HepG2 (cell line): Measurements from ENCODE around the gene OPRL1. TPM values are rescaled to one million over a fixed set of nuclear protein-coding genes. Genes with fewer than 3 reads are reported as not detected.

Experiments
- ARID2 ChIP-seq: sonication (generic); formaldehyde crosslinking; IDR thresholded peaks from 2 replicates; pipeline ENCODE4 v1.8.1; 2022; ENCODE audit warnings: mild to moderate bottlenecking, missing genetic modification reagents, borderline replicate concordance
- ARID5B ChIP-seq: IDR thresholded peaks from 2 replicates; pipeline ENCODE4 v1.4.0; 2020; ENCODE audit warnings: mild to moderate bottlenecking, missing genetic modification reagents
- ATRX ChIP-seq: sonication (generic); formaldehyde crosslinking; IDR thresholded peaks from 2 replicates; pipeline ENCODE4 v1.4.0; 2020; ENCODE audit warnings: missing genetic modification reagents, borderline replicate concordance
- BATF2 ChIP-seq: sonication (generic); formaldehyde crosslinking; IDR thresholded peaks from 2 replicates; pipeline ENCODE4 v1.8.0; 2022; ENCODE audit warnings: mild to moderate bottlenecking, missing genetic modification reagents, moderate library complexity
- CCDC6 ChIP-seq: sonication (generic); formaldehyde crosslinking; IDR thresholded peaks from 2 replicates; pipeline ENCODE4 v1.8.1; 2022; ENCODE audit warnings: mild to moderate bottlenecking, missing genetic modification reagents, moderate library complexity
- ERF ChIP-seq: IDR thresholded peaks from 2 replicates; pipeline ENCODE4 v1.6.1; 2018; ENCODE audit warnings: missing biosample characterization, missing genetic modification reagents
- ESRRA ChIP-seq: sonication (generic); formaldehyde crosslinking; IDR thresholded peaks from 2 replicates; pipeline ENCODE4 v1.5.1; 2020; ENCODE audit warnings: mild to moderate bottlenecking, low read depth, missing genetic modification reagents
- GATAD1 ChIP-seq: IDR thresholded peaks from 2 replicates; pipeline ENCODE4 v1.6.1; 2016; ENCODE audit warnings: missing genetic modification reagents, missing compliant biosample characterization
- GTF3A ChIP-seq: sonication (generic); formaldehyde crosslinking; conservative IDR thresholded peaks from 2 replicates; pipeline ENCODE4 v1.4.0; 2020; ENCODE audit warnings: mild to moderate bottlenecking, missing genetic modification reagents
- HNF4A ChIP-seq: sonication (generic); formaldehyde crosslinking; IDR thresholded peaks from 2 replicates; pipeline ENCODE4 v1.4.0; 2020; ENCODE audit warnings: missing genetic modification reagents
- HNRNPLL ChIP-seq: fragments of 200-400 bp; formaldehyde crosslinking; IDR thresholded peaks from 2 replicates; pipeline ENCODE4 v1.6.1; 2017; ENCODE audit warnings: mild to moderate bottlenecking, low read depth, low read length; ENCODE audit not compliant: poor library complexity, severe bottlenecking
- KDM2A ChIP-seq: sonication (generic); formaldehyde crosslinking; IDR thresholded peaks from 2 replicates; pipeline ENCODE4 v1.4.0; 2020; ENCODE audit warnings: low read depth, missing genetic modification reagents, borderline replicate concordance
- MAF1 ChIP-seq: sonication (generic); formaldehyde crosslinking; IDR thresholded peaks from 2 replicates; pipeline ENCODE4 v1.5.0; 2020; ENCODE audit warnings: missing genetic modification reagents, borderline replicate concordance
- NFE2 ChIP-seq: sonication (generic); formaldehyde crosslinking; IDR thresholded peaks from 2 replicates; pipeline ENCODE4 v1.4.0; 2020; ENCODE audit warnings: missing genetic modification reagents
- NRL ChIP-seq: sonication (generic); formaldehyde crosslinking; IDR thresholded peaks from 2 replicates; pipeline ENCODE4 v1.5.0; 2020; ENCODE audit warnings: missing genetic modification reagents, mild to moderate bottlenecking, moderate library complexity, borderline replicate concordance
- RFXANK ChIP-seq: IDR thresholded peaks from 2 replicates; pipeline ENCODE4 v1.6.1; 2016
- SSRP1 ChIP-seq: IDR thresholded peaks from 2 replicates; pipeline ENCODE4 v1.6.1; 2016; ENCODE audit warnings: control low read depth
- ZNF180 ChIP-seq: sonication (generic); formaldehyde crosslinking; IDR thresholded peaks from 2 replicates; pipeline ENCODE4 v1.4.0; 2020; ENCODE audit warnings: low read depth, missing genetic modification reagents, borderline replicate concordance
- ZNF274 ChIP-seq: sonication (generic); formaldehyde crosslinking; IDR thresholded peaks from 2 replicates; pipeline ENCODE4 v1.5.1; 2020; ENCODE audit warnings: mild to moderate bottlenecking, missing genetic modification reagents
- ZNF280B ChIP-seq: sonication (generic); formaldehyde crosslinking; IDR thresholded peaks from 2 replicates; pipeline ENCODE4 v1.5.0; 2020; ENCODE audit warnings: missing genetic modification reagents, mild to moderate bottlenecking, borderline replicate concordance
- ZNF567 ChIP-seq: sonication (generic); formaldehyde crosslinking; IDR thresholded peaks from 2 replicates; pipeline ENCODE4 v1.8.1; 2023; ENCODE audit warnings: mild to moderate bottlenecking, missing genetic modification reagents, borderline replicate concordance
- ZNF629 ChIP-seq: sonication (generic); formaldehyde crosslinking; conservative IDR thresholded peaks from 2 replicates; pipeline ENCODE4 v1.5.0; 2020; ENCODE audit warnings: missing genetic modification reagents
- ZNF768 ChIP-seq: sonication (generic); formaldehyde crosslinking; IDR thresholded peaks from 2 replicates; pipeline ENCODE4 v1.4.0; 2020; ENCODE audit warnings: missing genetic modification reagents
- ZNF777 ChIP-seq: sonication (generic); formaldehyde crosslinking; IDR thresholded peaks from 2 replicates; pipeline ENCODE4 v1.4.0; 2020; ENCODE audit warnings: missing genetic modification reagents
- ZNF790 ChIP-seq: sonication (generic); formaldehyde crosslinking; IDR thresholded peaks from 2 replicates; pipeline ENCODE4 v1.8.0; 2022; ENCODE audit warnings: missing genetic modification reagents, mild to moderate bottlenecking, borderline replicate concordance
- polyA plus RNA-seq, 8 experiments: library from polyadenylated mRNA; depleted of rRNA in 3 of 8; stranded (reverse) in 7 of 8; unstranded in 1 of 8; fragments of >200 nt; fragmentation: Illumina TruSeq in 4 of 8; extraction: Trizol in 4 of 8; gene quantifications; 2 replicates each; pipeline versions ENCODE4 v1.2.1 to v1.2.3, GENCODE V29; 2011 to 2016; ENCODE audit warnings: low read depth in 4 of 8, missing spikeins in 1 of 8, mixed read lengths in 1 of 8; ENCODE audit not compliant: insufficient read depth in 1 of 8
- total RNA-seq, 5 experiments: library from RNA; depleted of rRNA; stranded (reverse); fragments of >200 nt; fragmentation: Illumina TruSeq; extraction: Trizol; gene quantifications; 2 replicates each; pipeline ENCODE4 v1.2.3, GENCODE V29; 2016; ENCODE audit warnings: low read depth in 1 of 5

The OPRL1 gene
- total and polyA plus RNA-seq, 2 of the 13 experiments (the other 11 are each of a cell fraction or from before 2014, with no cell fraction given), result 0.35 to 0.71 TPM

GRCh38 chr20:64050261-64051032, 29.4 kb upstream of the OPRL1 start (continued):
- TF ChIP-seq ZNF280B (peak; percentile 51), ARID5B (CRISPR knock-in tag) (peak; percentile 47; the same call in 1 of the 2 replicates), ZNF274 (CRISPR knock-in tag) (peak; percentile 85), RFXANK (CRISPR knock-in tag) (0 out of 2 replicates have a peak, but pooled peaks have one; percentile 69), SSRP1 (CRISPR knock-in tag) (peak; percentile 84), CCDC6 (CRISPR knock-in tag) (no peak; the same call in 1 of the 2 replicates), NFE2 (CRISPR knock-in tag) (0 out of 2 replicates have a peak, but pooled peaks have one; percentile 5), NRL (CRISPR knock-in tag) (peak; percentile 33; the same call in 1 of the 2 replicates), HNF4A (CRISPR knock-in tag) (peak; percentile 57), ZNF790 (CRISPR knock-in tag) (no peak), GATAD1 (peak; percentile 28), BATF2 (CRISPR knock-in tag) (no peak), ZNF777 (CRISPR knock-in tag) (peak; percentile 66), ZNF768 (CRISPR knock-in tag) (no peak), KDM2A (CRISPR knock-in tag) (no peak; the same call in 1 of the 2 replicates), ZNF180 (CRISPR knock-in tag) (peak; percentile 78; the same call in 1 of the 2 replicates), ZNF629 (CRISPR knock-in tag) (peak; percentile 46; the same call in 1 of the 2 replicates), HNRNPLL (peak; percentile 55), ZNF567 (CRISPR knock-in tag) (peak; percentile 64; the same call in 1 of the 2 replicates), ERF (peak; percentile 80), ARID2 (CRISPR knock-in tag) (peak; percentile 97), GTF3A (CRISPR knock-in tag) (no peak), MAF1 (CRISPR knock-in tag) (peak; percentile 56; the same call in 1 of the 2 replicates), ATRX (CRISPR knock-in tag) (0 out of 2 replicates have a peak, but pooled peaks have one; percentile 67), ESRRA (CRISPR knock-in tag) (peak; percentile 13)
